ENCODE data around the gene IFT20. TPM values are rescaled to one million over a fixed set of nuclear protein-coding genes. Genes with fewer than 3 reads are reported as not detected.

The IFT20 gene
- total and polyA plus RNA-seq, 2 of the 13 experiments (the other 11 are each of a cell fraction or from before 2014, with no cell fraction given) = 28.0 to 37.8 TPM

DNA sequence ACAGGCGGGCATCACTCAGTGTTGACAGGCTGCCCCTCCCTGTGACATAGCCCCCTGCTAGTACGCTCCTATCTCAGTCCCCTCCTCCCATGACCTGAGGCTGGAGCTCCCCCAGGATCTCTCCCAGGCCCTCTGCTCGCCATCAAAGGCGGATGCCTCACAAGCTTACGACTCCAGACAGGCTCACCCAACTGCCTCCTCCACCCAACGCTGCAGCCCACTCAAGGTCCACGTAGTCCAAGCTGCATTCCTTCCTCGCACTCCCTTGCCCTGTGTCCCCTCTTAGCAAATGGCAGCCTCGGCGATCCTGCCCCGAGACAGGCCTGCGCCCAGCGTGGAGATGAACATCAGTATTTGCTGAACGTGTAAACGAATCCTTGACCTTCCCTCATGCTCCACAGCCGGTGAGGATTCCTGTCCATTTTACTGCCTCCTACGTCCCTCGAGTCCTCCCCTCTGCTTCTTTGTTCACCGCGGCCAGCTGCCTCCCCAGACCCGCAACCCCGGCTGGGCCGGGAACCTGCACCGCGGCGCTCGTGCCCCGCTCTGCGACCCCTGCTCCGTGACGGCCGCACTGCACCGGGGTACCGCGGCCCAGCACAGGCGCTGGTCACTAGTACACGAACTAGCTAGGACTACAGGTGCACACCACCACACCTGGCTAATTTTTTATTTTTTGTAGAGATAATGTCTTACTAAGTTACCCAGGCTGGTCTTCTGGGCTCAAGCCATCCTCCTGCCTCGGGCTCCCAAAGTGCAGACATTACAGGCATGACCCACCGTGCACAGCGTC lies 17.1 kb downstream of the IFT20 start (continued):
- TF ChIP-seq ZNF30 (CRISPR knock-in tag; IDR thresholded peaks at IDR 0.05) = 0 out of 2 replicates have a peak, but pooled peaks have one; percentile 89
- TF ChIP-seq MEIS2 (CRISPR knock-in tag; IDR thresholded peaks at IDR 0.05) = no peak
- no peak for TF ChIP-seq JARID2 (CRISPR knock-in tag; IDR thresholded peaks at IDR 0.05; ENCODE audit: insufficient replicate concordance)
- TF ChIP-seq, protein P1, sequence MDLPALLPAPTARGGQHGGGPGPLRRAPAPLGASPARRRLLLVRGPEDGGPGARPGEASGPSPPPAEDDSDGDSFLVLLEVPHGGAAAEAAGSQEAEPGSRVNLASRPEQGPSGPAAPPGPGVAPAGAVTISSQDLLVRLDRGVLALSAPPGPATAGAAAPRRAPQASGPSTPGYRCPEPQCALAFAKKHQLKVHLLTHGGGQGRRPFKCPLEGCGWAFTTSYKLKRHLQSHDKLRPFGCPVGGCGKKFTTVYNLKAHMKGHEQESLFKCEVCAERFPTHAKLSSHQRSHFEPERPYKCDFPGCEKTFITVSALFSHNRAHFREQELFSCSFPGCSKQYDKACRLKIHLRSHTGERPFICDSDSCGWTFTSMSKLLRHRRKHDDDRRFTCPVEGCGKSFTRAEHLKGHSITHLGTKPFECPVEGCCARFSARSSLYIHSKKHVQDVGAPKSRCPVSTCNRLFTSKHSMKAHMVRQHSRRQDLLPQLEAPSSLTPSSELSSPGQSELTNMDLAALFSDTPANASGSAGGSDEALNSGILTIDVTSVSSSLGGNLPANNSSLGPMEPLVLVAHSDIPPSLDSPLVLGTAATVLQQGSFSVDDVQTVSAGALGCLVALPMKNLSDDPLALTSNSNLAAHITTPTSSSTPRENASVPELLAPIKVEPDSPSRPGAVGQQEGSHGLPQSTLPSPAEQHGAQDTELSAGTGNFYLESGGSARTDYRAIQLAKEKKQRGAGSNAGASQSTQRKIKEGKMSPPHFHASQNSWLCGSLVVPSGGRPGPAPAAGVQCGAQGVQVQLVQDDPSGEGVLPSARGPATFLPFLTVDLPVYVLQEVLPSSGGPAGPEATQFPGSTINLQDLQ (CRISPR knock-in tag; IDR thresholded peaks at IDR 0.05) = no peak
- TF ChIP-seq, protein P2, sequence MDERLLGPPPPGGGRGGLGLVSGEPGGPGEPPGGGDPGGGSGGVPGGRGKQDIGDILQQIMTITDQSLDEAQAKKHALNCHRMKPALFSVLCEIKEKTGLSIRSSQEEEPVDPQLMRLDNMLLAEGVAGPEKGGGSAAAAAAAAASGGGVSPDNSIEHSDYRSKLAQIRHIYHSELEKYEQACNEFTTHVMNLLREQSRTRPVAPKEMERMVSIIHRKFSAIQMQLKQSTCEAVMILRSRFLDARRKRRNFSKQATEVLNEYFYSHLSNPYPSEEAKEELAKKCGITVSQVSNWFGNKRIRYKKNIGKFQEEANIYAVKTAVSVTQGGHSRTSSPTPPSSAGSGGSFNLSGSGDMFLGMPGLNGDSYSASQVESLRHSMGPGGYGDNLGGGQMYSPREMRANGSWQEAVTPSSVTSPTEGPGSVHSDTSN (CRISPR knock-in tag; IDR thresholded peaks at IDR 0.05) = no peak
- TF ChIP-seq DNMT1 (CRISPR knock-in tag; IDR thresholded peaks at IDR 0.05) = no peak
- TF ChIP-seq, protein P3, sequence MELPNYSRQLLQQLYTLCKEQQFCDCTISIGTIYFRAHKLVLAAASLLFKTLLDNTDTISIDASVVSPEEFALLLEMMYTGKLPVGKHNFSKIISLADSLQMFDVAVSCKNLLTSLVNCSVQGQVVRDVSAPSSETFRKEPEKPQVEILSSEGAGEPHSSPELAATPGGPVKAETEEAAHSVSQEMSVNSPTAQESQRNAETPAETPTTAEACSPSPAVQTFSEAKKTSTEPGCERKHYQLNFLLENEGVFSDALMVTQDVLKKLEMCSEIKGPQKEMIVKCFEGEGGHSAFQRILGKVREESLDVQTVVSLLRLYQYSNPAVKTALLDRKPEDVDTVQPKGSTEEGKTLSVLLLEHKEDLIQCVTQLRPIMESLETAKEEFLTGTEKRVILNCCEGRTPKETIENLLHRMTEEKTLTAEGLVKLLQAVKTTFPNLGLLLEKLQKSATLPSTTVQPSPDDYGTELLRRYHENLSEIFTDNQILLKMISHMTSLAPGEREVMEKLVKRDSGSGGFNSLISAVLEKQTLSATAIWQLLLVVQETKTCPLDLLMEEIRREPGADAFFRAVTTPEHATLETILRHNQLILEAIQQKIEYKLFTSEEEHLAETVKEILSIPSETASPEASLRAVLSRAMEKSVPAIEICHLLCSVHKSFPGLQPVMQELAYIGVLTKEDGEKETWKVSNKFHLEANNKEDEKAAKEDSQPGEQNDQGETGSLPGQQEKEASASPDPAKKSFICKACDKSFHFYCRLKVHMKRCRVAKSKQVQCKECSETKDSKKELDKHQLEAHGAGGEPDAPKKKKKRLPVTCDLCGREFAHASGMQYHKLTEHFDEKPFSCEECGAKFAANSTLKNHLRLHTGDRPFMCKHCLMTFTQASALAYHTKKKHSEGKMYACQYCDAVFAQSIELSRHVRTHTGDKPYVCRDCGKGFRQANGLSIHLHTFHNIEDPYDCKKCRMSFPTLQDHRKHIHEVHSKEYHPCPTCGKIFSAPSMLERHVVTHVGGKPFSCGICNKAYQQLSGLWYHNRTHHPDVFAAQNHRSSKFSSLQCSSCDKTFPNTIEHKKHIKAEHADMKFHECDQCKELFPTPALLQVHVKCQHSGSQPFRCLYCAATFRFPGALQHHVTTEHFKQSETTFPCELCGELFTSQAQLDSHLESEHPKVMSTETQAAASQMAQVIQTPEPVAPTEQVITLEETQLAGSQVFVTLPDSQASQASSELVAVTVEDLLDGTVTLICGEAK (IDR thresholded peaks at IDR 0.05) = no peak
- TF ChIP-seq, protein P3 (CRISPR knock-in tag; IDR thresholded peaks at IDR 0.05) = no peak; the same call in 1 of the 2 replicates
- TF ChIP-seq, protein P4, sequence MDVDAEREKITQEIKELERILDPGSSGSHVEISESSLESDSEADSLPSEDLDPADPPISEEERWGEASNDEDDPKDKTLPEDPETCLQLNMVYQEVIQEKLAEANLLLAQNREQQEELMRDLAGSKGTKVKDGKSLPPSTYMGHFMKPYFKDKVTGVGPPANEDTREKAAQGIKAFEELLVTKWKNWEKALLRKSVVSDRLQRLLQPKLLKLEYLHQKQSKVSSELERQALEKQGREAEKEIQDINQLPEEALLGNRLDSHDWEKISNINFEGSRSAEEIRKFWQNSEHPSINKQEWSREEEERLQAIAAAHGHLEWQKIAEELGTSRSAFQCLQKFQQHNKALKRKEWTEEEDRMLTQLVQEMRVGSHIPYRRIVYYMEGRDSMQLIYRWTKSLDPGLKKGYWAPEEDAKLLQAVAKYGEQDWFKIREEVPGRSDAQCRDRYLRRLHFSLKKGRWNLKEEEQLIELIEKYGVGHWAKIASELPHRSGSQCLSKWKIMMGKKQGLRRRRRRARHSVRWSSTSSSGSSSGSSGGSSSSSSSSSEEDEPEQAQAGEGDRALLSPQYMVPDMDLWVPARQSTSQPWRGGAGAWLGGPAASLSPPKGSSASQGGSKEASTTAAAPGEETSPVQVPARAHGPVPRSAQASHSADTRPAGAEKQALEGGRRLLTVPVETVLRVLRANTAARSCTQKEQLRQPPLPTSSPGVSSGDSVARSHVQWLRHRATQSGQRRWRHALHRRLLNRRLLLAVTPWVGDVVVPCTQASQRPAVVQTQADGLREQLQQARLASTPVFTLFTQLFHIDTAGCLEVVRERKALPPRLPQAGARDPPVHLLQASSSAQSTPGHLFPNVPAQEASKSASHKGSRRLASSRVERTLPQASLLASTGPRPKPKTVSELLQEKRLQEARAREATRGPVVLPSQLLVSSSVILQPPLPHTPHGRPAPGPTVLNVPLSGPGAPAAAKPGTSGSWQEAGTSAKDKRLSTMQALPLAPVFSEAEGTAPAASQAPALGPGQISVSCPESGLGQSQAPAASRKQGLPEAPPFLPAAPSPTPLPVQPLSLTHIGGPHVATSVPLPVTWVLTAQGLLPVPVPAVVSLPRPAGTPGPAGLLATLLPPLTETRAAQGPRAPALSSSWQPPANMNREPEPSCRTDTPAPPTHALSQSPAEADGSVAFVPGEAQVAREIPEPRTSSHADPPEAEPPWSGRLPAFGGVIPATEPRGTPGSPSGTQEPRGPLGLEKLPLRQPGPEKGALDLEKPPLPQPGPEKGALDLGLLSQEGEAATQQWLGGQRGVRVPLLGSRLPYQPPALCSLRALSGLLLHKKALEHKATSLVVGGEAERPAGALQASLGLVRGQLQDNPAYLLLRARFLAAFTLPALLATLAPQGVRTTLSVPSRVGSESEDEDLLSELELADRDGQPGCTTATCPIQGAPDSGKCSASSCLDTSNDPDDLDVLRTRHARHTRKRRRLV (CRISPR knock-in tag; IDR thresholded peaks at IDR 0.05) = 0 out of 2 replicates have a peak, but pooled peaks have one; percentile 19
- 0 out of 2 replicates have a peak, but pooled peaks have one; percentile 48 for TF ChIP-seq ZNF3 (CRISPR knock-in tag; IDR thresholded peaks at IDR 0.05)

Measured in HepG2 (cell line).